GM21825 (cell line): ENCODE data around the gene SNTB2.

Source experiments
- ATAC-seq: cut with Tn5 transposase; IDR thresholded peaks from one replicate; pipeline ENCODE4 v1.9.1; 2021; ENCODE audit warnings: mild to moderate bottlenecking, moderate library complexity; ENCODE audit not compliant: unreplicated experiment

The SNTB2 gene

GRCh38 chr16:69179328-69180010 is 7.5 kb upstream of the SNTB2 start:
- no peak for ATAC-seq

GRCh38 chr16:69180011-69180338 is 7.0 kb upstream of the SNTB2 start:
- no peak for ATAC-seq

- no peak for ATAC-seq
Measured at GRCh38 chr16:69182730-69183416, 4.1 kb upstream of the SNTB2 start.

- peak; percentile 26 for ATAC-seq
Measured at GRCh38 chr16:69187446-69188235, 677 bp downstream of the SNTB2 start.

- no peak for ATAC-seq
Measured at GRCh38 chr16:69188236-69188549, 1.2 kb downstream of the SNTB2 start.

- ATAC-seq, result no peak
Measured at GRCh38 chr16:69188716-69189115, 1.8 kb downstream of the SNTB2 start.

- no peak for ATAC-seq
Measured at GRCh38 chr16:69190046-69190588, 3.2 kb downstream of the SNTB2 start.

- ATAC-seq, result no peak
Measured at GRCh38 chr16:69190598-69190997, 3.6 kb downstream of the SNTB2 start.

- ATAC-seq, result no peak
Measured at GRCh38 chr16:69191136-69191535, 4.2 kb downstream of the SNTB2 start.

- ATAC-seq, result no peak
Measured at GRCh38 chr16:69193855-69194254, 6.9 kb downstream of the SNTB2 start.

- no peak for ATAC-seq
Measured at GRCh38 chr16:69194488-69194887, 7.5 kb downstream of the SNTB2 start.

- ATAC-seq, result no peak
Measured at GRCh38 chr16:69195369-69196029, 8.5 kb downstream of the SNTB2 start.

GRCh38 chr16:69197573-69197972 is 10.6 kb downstream of the SNTB2 start:
- no peak for ATAC-seq

- ATAC-seq, result no peak
Measured at GRCh38 chr16:69199382-69199781, 12.4 kb downstream of the SNTB2 start.

- no peak for ATAC-seq
Measured at GRCh38 chr16:69201291-69201690, 14.3 kb downstream of the SNTB2 start.

- ATAC-seq, result no peak
Measured at GRCh38 chr16:69201787-69202186, 14.8 kb downstream of the SNTB2 start.

- ATAC-seq, result no peak
Measured at GRCh38 chr16:69204172-69204571, 17.2 kb downstream of the SNTB2 start.

GRCh38 chr16:69209735-69210134 is 22.8 kb downstream of the SNTB2 start:
- no peak for ATAC-seq

GRCh38 chr16:69217433-69217832 is 30.5 kb downstream of the SNTB2 start:
- ATAC-seq, result no peak

GRCh38 chr16:69219279-69219678 is 32.3 kb downstream of the SNTB2 start:
- ATAC-seq, result no peak

GRCh38 chr16:69223882-69224281 is 36.9 kb downstream of the SNTB2 start:
- ATAC-seq, result no peak
